TTC549 (cell line): ENCODE measurements around the gene FTL.

Source experiments
- FAIRE-seq: peaks from 2 replicates; lab custom pipeline; 2012; peaks lifted over from hg19 to GRCh38; lab: Jason Lieb, UNC

Gene FTL

GRCh38 chr19:48946463-48947257 is 18.4 kb upstream of the FTL start:
- FAIRE-seq = no peak

GRCh38 chr19:48947258-48947542 is 17.9 kb upstream of the FTL start:
- no peak for FAIRE-seq

GRCh38 chr19:48950159-48950558 is 14.9 kb upstream of the FTL start:
- no peak for FAIRE-seq

GRCh38 chr19:48950830-48951519 is 14.1 kb upstream of the FTL start:
- no peak for FAIRE-seq

GRCh38 chr19:48953141-48953540 is 12.0 kb upstream of the FTL start:
- FAIRE-seq = no peak

- FAIRE-seq = no peak
These were observed 11.0 kb upstream of the FTL start for GRCh38 chr19:48953990-48954594.

- FAIRE-seq = no peak
These were observed 10.4 kb upstream of the FTL start, which contains the start of gene BAX for GRCh38 chr19:48954595-48955307. Gene BAX (plus strand): TSS chr19:48954875. CDS start chr19:48954929, 54 bp downstream.

GRCh38 chr19:48955308-48955958 is 9.7 kb upstream of the FTL start:
- no peak for FAIRE-seq

GRCh38 chr19:48958006-48958405 is 7.1 kb upstream of the FTL start:
- no peak for FAIRE-seq

GRCh38 chr19:48959341-48960239 is 5.5 kb upstream of the FTL start:
- FAIRE-seq = no peak

- FAIRE-seq = no peak
These were observed 4.0 kb upstream of the FTL start for GRCh38 chr19:48961051-48961649.

- no peak for FAIRE-seq
These were observed 3.5 kb upstream of the FTL start for GRCh38 chr19:48961673-48962028.

GRCh38 chr19:48962029-48962848 is 2.9 kb upstream of the FTL start:
- FAIRE-seq = no peak

GRCh38 chr19:48962849-48963165 is 2.3 kb upstream of the FTL start:
- FAIRE-seq = no peak

GRCh38 chr19:48963371-48964204 is 1.5 kb upstream of the FTL start:
- no peak for FAIRE-seq

GRCh38 chr19:48964205-48965039 is 687 bp upstream of the FTL start:
- FAIRE-seq = no peak

- FAIRE-seq = no peak
These were observed 864 bp downstream of the FTL start for GRCh38 chr19:48965806-48966540.
